ENCODE measurements around the gene DYSF.
"Not testable (repeated sequence)": the region's sequence is repeated elsewhere in the genome, so short reads cannot be mapped to it uniquely, and the experiment has no call there.

DYSF gene

DNA sequence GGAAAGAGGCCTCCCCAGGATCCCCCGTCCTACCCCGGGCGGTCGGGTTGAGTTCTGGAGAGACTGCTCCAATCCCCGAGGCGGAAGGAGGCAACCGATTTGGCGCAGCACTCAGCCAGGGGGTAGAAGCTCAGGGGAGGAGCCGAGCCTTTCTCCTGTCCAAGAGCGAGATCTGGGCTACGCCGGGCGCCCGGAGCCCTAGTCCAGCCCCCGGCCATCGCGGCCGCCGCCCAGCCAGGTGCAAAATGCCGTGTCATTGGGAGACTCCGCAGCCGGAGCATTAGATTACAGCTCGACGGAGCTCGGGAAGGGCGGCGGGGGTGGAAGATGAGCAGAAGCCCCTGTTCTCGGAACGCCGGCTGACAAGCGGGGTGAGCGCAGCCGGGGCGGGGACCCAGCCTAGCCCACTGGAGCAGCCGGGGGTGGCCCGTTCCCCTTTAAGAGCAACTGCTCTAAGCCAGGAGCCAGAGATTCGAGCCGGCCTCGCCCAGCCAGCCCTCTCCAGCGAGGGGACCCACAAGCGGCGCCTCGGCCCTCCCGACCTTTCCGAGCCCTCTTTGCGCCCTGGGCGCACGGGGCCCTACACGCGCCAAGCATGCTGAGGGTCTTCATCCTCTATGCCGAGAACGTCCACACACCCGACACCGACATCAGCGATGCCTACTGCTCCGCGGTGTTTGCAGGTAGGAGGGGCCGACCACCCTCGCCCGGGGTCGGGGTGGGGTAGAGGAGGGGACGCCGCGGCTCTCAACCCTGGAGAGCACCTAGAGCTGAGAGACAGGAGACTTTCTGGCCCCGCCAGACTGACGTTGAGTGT, at the start of gene DYSF:
TSS of gene DYSF (plus strand) at position 158 of the 817 bp plus-strand sequence.
- DNase-seq (ENCODE audit: low spot score) = peak; percentile 68

DNA sequence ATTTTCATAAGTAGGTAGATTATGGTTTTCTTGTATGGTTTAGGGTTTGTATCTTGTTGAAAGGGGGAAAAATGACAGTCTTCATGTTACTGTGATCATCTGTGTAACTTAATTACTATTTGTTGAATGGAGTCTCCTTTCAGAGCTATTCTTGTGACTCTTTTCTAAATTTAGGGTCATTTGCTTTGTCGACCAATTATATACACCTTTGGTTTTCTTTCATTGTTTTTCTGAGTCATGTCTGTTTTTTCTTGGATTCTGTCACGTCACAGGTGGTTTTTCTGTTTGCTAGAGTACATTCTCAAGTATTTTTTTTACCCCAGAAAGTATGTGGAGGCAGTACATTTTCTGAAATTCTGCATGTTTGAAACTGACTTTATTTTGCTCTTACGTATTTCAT, 43.8 kb upstream of the DYSF start:
- no peak for DNase-seq (ENCODE audit: low spot score)

DNA sequence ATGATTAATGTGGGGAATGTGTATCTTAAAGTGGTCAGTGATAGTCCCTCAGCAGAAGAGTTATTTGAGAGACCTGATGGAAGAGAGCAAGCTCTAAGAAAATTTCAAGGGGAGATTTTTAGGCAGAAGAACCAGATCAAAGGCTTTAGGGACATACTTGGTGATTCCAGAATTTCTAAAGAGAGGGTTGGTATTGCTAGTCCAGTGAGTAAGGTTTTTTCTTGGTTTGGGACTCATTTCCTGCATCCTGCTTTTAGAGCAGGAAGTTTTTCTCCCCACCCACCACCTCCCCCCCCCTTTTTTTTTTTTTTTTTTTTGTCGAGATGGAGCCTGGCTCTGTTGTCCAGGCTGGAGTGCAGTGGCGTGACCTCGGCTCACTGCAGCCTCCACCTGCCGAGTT, 42.7 kb upstream of the DYSF start:
- DNase-seq (ENCODE audit: low spot score) = no peak

DNA sequence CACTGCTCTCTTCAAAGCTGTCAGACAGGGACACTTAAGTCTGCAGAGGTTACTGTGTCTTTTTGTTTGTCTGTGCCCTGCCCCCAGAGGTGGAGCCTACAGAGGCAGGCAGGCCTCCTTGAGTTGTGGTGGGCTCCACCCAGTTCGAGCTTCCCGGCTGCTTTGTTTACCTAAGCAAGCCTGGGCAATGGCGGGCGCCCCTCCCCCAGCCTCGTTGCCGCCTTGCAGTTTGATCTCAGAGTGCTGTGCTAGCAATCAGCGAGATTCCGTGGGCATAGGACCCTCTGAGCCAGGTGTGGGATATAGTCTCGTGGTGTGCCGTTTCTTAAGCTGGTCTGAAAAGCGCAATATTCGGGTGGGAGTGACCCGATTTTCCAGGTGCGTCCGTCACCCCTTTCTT, 36.5 kb upstream of the DYSF start:
- not testable (repeated sequence) for DNase-seq (ENCODE audit: low spot score)

DNA sequence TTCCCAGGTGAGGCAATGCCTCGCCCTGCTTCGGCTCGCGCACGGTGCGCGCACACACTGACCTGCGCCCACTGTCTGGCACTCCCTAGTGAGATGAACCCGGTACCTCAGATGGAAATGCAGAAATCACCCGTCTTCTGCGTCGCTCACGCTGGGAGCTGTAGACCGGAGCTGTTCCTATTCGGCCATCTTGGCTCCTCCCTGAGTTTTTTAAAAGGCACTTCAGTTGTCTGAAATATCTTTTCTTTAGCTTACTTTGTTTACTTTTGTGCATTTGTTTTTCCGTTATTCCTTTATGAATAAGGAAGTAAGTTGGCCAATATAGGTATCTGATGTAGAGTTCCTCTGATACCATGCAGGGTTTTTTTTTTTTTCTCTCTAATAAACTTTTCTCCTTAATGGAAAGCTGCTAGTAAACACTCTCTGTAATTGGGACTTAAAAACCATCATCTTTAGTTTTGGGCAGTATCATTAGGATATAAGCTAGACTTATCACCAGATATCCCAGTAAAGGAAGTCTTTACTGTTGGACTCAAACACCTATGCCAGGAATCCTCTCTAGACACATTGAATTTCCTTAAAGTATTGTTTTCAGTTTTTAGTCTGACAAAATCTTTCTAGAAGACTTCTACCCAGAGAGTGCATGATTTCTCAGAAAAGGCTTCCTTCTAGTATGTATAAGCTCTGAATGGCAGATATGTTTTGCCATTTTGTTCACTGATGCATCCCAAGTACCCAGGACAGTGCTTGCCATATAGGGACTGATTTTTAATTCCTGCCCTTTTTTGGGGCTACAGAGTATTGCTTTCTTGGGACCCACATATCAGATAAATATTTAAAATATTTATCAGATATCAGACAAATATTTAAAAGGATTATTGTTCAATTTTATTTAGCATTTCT, 35.8 kb upstream of the DYSF start:
- no peak for DNase-seq (ENCODE audit: low spot score)

DNA sequence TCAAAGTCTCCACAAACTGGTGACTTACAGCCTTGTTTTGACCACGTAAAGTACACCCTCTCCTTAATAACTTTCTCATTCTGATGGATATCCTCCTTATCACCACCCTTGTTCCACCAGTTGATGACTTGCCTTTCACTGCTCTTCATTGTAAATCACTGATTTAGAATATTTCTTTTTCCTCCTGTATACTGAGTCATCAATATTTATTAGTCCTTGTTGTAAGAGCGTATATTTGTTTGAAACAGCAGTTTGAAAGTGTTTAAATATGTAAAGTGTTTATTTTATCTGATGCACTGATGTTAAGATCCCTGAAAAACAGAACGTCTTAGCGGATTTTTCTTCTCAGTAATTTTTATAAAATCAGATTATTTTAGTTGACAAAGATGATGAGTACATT, 34.2 kb upstream of the DYSF start:
- no peak for DNase-seq (ENCODE audit: low spot score)

DNA sequence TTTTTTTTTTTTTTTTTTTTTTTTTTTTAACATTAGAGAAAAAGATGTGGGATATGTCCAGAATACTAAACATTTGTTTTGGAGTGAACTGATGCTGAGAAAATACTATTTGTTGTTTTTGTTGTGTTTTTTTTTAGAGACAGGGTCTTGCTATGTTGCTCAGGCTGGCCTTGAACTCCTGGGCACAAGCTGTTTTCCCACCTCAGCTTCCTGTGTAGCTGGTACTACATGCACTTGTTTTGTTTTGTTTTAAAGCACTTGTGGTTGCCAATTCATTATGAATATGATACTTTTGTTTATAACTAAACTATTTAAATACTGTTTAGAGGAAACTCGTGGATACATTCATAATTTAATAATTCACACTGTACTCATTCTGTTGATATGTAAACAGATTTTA, 33.4 kb upstream of the DYSF start:
- no peak for DNase-seq (ENCODE audit: low spot score)

DNA sequence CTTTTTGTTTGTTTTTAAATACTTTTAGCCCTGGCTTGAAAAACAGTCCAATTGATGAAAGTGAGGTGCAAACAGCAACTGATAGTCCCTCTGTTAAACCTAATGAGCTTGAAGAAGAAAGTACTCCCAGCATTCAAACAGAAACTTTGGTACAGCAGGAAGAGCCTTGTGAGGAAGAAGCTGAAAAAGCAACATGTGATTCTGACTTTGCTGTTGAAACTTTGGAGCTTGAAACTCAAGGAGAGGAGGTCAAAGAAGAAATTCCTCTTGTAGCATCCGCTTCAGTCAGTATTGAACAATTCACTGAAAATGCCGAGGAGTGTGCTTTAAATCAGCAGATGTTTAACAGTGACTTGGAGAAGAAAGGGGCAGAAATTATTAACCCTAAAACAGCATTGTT, 30.6 kb upstream of the DYSF start:
- DNase-seq (ENCODE audit: low spot score) = no peak

DNA sequence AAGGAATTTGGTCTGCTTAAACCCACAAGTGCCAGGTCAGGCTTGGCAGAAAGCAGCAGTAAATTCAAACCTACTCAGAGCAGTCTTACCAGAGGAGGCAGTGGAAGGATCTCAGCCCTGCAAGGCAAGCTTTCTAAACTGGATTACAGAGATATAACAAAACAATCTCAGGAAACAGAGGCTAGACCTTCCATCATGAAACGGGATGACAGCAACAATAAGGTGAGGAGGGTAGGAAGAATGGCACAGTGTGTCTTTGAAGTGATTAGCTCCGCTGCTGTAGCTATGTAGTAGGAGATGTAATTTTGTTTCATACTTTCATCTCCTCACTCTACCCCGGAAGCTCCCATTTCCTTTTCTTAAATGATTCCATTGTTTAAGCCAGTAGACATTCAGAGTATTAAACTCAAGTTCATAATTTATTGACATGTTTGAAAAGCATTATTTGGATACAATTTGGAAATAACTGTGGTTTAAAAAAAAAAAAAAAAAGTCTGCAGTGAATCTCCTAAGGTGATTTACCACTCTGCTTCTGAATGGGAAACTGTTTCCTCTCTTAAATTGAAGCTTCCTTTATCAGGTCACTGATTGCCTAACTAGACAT, 29.4 kb upstream of the DYSF start:
- no peak for DNase-seq (ENCODE audit: low spot score)

DNA sequence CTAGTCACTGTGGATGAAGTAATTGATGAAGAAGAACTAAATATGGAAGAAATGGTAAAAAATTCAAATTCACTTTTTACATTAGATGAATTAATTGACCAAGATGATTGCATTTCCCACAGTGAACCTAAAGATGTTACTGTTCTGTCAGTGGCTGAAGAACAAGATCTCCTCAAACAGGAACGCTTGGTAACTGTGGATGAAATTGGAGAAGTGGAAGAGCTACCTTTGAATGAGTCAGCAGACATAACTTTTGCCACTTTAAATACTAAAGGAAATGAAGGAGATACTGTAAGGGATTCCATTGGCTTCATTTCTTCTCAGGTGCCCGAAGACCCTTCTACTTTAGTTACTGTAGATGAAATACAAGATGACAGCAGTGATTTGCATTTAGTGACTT, 26.6 kb upstream of the DYSF start:
- no peak for DNase-seq (ENCODE audit: low spot score)

DNA sequence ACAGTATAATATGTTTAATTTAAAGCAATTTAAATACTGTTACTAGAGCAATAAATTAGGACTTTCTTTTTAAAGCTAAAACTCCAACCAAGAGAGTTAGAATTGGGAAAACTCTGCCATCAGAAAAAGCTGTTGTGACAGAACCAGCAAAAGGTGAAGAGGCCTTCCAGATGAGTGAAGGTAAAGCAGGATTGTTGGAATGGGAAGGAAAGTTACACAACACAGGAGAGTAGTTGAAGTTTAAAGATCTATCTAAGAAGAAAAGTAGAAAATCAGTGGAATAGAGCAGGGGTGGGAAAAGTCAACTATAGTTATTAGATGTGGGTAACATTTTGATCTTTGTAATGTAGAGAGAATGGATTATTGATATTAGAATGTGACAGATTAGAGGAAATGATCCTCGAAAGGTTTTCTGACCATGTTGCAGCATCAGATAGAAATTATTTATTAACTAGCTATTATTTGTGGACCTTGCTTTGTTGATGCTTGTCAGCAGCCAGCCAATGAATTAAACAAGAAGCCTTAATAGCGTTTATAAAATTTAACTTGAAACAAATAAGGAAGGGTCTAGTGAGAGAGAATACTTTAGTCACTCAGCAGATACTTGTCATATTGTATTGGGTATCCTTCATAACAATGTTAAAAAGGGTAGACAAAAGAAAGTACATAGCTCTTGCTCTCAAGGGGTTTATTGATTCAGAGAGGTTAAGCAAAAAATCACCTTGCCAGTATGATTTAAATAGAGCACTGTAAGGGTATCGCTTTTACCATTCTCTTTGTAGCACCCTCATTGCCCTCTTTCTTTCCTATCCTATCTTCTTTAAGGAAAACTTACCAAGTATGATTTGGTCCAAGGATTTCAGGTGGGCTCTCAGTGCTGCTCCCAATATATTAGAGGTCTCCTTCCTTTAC, 24.6 kb upstream of the DYSF start:
- DNase-seq (ENCODE audit: low spot score) = no peak

DNA sequence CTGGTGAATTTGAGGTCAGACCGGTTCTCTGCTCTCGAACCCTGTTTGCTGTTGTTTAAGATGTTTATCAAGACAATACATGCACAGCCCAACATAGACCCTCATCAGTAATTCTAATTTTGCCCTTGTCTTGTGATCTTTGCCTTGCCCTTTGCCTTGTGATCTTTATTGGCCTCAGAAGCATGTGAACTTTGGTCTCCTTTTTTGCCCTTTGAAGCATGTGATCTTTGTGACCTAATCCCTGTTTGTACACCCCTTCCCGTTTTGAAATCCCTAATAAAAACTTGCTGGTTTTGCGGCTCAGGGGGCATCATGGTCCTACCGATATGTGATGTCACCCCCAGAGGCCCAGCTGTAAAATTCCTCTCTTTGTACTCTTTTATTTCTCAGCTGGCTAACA, 8.2 kb upstream of the DYSF start:
- not testable (repeated sequence) for DNase-seq (ENCODE audit: low spot score)

DNA sequence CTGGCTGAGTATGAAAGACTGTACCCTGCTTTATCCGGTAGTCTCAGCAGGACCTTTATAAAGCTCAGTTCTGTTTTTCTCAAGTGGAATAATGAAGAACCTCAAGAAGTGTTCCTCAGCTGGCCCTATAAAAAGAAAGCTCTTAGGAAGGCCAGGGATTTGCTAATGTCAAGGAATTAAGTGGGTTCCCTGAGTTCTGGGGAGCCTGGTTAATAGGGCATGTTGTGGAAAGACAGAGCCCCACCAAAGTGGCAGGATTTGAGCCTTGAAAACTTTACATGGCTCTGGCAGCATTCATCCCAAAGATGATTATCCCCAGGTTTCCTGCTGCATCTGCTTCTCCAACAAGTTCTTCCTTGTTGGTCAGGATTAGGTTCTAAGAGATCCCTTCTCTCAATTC, 6.9 kb upstream of the DYSF start:
- no peak for DNase-seq (ENCODE audit: low spot score)

DNA sequence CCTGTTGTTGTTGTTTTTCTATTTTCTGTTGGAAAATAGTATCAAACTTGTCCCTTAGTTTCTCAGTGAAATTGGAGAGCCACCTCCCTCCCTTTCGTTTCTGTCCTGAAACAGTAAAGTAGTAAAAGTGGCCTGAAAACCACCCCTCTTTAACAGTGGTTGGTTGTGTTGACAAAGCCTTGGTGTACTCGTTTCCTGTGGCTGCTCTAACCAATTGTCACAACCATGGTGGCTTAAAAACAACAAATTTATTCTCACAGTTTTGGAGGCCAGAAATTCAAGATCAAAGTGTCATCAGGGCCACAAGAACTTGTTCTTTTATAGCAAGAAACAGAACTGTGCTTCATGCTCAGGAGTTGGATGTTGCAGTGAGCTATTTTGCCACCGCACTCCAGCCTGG, 4.0 kb upstream of the DYSF start:
- DNase-seq (ENCODE audit: low spot score) = no peak

DNA sequence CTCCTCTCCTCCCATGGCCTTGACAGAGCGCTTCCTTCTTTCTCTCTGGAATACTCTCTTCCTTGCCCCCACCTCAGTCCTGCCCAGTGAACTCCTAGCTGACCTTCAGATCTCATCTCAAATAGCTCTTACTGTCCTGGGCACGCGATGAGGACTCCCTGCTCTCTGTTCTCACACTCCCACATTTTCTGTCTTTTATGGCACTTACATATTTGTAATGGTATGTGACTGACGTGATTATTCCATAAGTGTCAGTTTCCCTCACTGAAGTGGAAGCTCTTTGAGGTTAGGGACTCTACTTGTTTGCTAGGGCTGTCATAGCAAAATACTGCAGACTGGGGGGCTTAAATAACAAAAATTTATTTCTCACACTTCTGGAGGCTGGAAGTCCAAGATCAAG, 1.7 kb upstream of the DYSF start:
- no peak for DNase-seq (ENCODE audit: low spot score)

DNA sequence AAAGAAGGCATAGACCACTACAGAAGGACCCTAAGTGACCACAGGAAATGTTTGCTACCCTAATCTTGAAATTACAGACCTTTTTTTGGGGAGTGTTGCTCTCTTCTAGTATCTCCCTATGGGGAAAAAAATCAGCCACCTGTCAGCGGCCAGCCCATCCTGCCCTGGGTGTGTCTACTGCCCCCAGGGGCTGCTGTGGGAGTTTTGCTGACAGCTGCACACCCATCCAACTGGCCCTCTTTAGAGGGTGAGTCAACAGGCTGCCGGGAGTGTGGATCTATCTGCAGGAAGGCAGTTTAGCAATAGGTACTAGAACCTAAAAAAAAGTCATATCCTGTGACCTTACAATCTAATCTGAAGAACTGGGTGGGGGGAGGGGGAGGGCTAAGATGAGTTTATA, 796 bp upstream of the DYSF start:
- peak; percentile 44 for DNase-seq (ENCODE audit: low spot score)

DNA sequence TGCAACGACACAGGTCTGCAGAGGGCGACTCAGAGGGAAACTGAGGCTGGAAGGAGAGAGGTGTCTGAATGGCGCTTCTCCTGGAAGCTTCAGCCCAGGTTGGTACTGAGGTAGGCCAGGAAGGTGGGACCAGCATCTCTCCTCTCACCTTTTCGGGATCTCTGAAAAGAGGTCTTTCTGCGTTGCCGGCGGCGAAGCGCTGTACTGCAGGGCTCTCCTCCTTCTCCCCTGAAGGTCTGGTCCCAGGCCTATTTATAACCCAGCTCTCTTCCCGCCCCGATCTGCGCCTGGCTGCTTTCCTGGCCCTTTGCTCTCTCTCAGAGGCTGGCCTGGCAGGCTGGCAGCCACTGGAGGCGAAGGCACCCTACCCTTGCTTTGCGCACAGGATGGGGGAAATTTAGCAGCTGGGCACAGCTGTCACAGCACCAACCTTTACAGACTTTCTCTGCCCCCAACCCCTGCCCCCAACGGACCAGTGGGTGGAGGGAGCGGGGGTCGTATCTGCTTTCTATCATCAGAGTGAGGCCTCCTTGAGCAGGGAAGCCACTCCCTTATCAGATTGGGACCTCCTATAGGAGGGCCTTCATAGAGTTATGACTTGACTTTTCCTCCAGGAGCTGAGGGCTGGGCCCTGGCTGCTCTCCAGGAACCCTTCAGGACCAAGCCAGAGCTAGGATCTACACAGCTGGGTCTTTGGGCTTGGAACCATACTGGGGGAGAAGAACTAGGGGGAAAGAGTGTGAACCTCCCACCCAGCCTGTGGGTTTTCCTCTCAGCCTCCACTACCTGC, 1.1 kb downstream of the DYSF start:
- no peak for DNase-seq (ENCODE audit: low spot score)

DNA sequence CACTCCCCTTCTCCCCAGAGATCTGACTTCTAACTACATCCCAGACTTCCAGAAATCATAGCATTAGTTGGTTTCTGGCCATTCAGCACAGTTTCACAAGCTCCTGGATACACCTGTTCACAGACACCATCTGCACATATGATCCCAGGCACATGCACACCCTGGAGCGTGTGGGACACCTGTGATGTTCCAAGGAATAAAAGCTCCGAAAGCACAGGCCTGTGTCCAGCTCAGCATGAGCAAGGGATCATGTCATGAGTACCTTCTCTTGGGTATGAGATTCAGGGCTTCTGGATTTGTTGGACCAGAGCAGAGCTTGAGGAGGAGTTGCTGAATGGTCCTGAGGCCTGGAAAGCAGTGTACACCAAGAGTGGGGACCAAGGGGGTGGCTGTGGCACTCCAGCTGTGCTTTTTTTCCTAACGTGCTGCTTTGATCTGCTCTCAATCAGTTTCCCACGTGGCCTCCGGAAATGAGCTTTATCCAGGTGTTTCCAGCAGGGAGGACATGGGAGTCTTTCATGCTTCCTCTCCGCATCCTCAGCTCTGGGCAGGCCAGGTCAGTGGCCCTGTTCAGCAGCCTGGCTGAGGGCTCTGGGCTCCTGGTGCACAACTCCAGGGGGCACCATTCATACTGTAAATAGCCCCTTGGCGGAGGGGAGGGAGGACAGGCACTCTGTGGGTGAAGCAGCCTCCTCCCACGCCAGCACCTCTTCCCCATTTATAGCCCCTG, 1.8 kb downstream of the DYSF start:
- DNase-seq (ENCODE audit: low spot score) = no peak

DNA sequence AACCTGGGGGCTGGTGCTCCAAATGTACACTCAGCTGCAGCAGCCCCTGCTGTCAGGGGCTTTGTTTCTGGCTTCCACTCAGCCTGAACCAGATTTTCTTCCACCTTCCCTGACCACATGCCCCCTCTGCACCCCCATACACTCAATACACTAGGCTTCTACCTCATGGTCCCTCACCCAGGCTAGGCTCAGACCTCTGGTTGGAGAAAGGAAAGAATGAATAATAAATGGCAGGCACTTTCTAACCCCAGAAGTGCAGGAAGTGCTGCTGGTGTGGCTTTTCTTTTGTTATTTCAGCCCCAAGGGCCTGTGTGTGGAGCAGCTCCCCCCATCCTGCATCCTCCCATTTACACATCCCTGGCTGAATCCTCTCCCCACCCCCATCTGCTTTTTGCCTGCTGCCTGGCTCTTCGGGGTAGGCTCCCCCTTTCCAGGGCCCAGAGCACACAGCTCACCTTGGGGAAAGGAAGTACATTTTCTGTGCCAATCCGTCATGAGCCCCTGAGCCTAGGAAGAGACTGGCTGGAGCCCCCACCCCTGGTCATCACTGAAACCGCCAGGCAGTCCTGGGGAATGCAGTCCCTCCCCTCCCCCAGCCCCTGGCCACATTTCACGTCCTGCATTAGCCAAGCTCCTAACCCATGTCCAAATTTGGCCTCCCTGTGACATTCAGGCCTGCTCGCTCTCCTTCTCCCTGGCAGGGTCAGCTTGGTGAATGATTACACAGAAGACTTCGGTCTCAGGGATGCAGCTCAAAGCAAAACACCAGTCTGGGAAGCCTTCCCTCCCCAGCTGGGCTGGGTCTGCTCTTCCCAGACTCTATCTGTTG, 2.6 kb downstream of the DYSF start:
- DNase-seq (ENCODE audit: low spot score) = no peak
